UCSD-AML1 (cell line): ENCODE results near the gene SLC22A17.

Experiments
- DNase-seq: peaks from one replicate; lab custom pipeline; 2025; ENCODE audit not compliant: unreplicated experiment; lab: John Stamatoyannopoulos, UW

SLC22A17 gene

GRCh38 chr14:23382276-23382675 is 29.6 kb upstream of the SLC22A17 start:
- no peak for DNase-seq

DNA sequence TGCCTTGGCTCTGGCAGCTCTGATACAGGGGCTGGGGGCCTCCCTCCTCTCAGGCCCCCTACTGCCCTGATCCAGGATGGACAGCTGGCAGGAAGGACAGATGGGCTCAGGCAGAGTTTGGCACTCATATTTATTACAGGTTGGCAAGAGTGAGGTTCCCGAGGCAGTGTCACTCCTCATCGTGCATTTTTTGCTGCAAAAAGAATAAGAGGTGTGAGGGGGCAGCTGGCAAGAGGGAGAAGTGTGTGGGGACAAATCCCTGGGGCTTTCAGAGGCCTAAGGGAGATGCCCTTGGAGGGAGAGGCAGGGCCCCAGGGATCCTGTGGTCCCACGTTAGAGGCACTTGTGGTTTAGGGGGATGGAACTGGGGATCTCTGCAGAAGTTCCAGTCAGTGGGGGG is 29.2 kb upstream of the SLC22A17 start:
- no peak for DNase-seq

DNA sequence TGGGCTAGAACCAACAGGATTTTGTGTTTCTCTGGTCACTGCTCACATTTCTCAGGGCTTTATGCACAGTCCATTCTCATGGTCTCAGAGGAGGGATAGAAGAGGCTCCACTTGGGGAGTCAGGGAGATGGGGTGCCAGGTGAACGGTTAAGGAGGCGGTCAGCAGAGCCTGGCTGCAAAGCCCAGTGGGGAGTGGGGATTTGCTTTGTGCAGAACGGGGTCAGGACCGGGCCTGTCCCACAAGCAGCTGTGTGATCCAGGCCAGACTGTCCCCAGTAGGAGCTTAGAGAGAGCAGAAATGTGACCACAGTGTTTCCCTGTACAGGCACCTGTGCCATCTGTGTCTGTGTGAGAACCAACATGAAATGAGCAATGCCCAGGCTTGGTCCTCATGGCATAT is 28.3 kb upstream of the SLC22A17 start:
- no peak for DNase-seq

- DNase-seq, result no peak
Measured at GRCh38 chr14:23380197-23380914, 27.7 kb upstream of the SLC22A17 start.

DNA sequence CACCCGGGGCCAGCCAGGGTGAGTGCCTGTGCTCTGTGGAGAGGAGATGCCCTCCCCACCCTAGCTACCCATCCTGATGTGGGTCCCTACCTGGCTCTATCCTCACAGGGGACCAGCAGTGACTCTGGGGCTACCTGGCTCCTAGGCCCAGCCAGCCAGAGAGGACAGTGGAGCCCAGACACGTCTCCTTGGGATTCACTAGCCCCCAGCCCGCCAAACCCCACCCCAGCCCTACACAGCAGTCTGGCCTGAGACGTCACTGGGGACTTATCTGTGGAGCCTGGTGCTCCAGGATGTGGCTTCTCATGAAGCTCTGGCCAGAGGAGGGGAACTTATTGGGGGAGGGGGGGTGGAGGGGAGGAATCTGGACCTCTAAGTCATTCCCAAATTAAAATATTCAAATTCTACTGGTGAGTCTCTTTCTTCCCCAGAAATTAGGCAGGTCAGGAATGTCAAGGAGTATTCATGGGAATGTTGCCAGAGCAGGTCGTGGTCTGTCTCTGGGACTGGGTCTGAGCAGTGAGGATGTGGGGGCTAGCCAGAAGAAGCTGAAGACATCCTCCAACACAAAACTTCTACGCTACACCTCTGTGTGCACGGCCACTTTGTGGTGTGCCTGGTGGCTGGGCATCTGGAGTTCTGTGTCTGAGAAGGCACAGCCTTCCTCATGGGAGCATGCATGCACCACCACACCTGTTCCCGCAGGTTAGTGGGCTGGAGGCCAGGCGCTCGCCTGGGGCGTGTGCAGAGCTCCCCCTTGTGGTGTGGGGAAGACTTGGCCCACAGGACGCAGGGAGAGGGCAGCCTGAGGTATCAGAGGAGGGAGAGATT is 26.9 kb upstream of the SLC22A17 start:
- DNase-seq, result peak; percentile 59

GRCh38 chr14:23378612-23379220 is 26.0 kb upstream of the SLC22A17 start:
- DNase-seq, result no peak

- peak; percentile 36 for DNase-seq
Measured at GRCh38 chr14:23377573-23378563, 25.2 kb upstream of the SLC22A17 start.

DNA sequence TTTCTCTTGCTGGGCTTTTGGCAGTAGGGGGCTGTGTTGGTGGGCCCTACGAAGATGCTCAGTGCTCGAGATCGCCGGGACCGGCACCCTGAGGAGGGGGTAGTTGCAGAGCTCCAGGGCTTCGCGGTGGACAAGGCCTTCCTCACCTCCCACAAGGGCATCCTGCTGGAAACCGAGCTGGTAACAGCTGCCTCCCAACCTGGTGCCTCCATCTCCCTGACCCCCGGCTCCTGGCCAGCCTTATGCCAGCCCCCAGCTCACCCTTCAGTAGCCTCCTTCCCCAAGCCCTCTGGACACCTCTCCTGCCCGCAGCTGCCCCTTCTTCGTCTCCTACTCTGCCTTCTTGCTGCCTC is 24.5 kb upstream of the SLC22A17 start:
- no peak for DNase-seq

GRCh38 chr14:23376482-23377197 is 24.0 kb upstream of the SLC22A17 start, which contains the start of gene CMTM5:
CMTM5 (plus strand) TSS chr14:23377046; CDS start chr14:23377252, 206 bp downstream.
- DNase-seq, result peak; percentile 40

DNA sequence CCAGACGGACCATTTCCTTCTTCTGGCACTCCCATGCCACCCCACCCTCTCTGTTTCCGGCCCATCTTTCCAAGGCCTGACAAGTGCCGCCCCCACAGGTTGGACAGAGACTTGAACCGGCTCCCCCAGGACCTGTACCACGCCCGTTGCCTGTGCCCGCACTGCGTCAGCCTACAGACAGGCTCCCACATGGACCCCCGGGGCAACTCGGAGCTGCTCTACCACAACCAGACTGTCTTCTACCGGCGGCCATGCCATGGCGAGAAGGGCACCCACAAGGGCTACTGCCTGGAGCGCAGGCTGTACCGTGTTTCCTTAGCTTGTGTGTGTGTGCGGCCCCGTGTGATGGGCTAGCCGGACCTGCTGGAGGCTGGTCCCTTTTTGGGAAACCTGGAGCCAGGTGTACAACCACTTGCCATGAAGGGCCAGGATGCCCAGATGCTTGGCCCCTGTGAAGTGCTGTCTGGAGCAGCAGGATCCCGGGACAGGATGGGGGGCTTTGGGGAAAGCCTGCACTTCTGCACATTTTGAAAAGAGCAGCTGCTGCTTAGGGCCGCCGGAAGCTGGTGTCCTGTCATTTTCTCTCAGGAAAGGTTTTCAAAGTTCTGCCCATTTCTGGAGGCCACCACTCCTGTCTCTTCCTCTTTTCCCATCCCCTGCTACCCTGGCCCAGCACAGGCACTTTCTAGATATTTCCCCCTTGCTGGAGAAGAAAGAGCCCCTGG is 23.0 kb upstream of the SLC22A17 start:
- no peak for DNase-seq

- DNase-seq, result no peak
Measured at GRCh38 chr14:23373041-23373440, 20.4 kb upstream of the SLC22A17 start.

GRCh38 chr14:23372509-23372908 is 19.8 kb upstream of the SLC22A17 start, which contains the start of gene IL25:
IL25 (plus strand) TSS chr14:23372809.
- DNase-seq, result no peak

- no peak for DNase-seq
Measured at GRCh38 chr14:23371865-23372264, 19.2 kb upstream of the SLC22A17 start.

DNA sequence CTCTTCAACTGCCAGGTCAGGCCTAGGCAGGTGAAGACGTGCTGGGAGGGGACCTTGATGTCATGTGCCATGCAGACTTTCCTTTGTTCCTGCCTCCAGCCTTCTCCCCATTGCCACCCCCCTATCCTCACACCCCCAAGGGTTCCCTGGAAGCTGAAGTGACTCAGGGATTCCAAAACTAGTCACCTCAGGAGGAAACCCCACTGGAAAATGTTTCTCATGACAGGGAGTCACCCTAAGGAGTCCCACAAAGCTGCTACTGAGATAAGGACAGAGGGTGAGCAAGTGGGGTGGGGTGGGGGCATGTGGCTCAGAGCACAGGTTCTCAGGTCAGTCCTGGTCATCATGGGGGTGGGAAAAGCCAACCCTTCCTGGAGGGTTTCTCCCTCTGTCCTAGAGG is 17.5 kb upstream of the SLC22A17 start:
- DNase-seq, result no peak

GRCh38 chr14:23366426-23366921 is 13.8 kb upstream of the SLC22A17 start:
- no peak for DNase-seq

GRCh38 chr14:23365732-23366425 is 13.2 kb upstream of the SLC22A17 start:
- no peak for DNase-seq

DNA sequence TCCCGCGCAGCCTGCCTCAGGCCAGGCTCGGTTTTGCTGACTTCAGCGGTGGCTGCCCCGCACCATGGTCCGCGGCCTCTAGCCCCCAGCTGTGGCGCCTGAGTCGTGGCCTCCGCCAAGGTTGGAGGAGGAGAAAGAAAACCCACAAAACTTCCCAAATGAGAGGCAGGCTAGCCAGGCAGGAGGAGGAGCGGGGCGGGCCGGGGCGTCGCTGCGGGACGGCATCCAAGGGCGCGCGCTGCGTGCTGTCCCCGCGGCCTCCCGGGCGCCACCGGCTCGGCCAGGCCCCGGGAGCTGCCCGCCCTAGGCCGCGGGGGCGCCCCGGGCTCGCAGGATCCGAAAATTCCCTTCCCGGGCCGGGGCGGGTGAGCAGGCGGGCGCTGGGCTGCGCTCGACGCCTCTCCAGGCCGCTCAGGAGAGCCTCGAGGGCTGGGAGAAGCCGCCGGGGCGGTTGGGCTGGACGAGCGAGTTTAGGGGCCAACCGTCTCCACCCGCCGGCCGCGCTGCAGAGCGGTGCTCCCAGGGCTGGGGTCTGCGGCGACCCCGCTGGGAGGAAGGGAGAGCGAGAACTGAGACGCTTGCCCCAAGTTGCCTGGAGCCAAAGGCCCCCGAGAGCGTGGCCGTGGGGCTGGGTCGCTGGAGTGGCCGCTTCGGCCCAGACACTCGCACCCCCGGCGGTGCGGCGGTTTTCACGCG is 12.5 kb upstream of the SLC22A17 start, which contains the start of gene EFS:
EFS (minus strand) TSS at position 137 of the 696 bp plus-strand sequence. CDS start 147 bp downstream, outside the sequence.
- no peak for DNase-seq
